K562 (cell line): ENCODE data around the gene ERC2.

Source experiments
- ATF3 ChIP-seq, 2 experiments: fragments of 450-650 bp in 1 of 2; sonication (generic) in 1 of 2; formaldehyde crosslinking in 1 of 2; IDR thresholded peaks in 1 of 2; conservative IDR thresholded peaks in 1 of 2; 2 replicates each; pipeline versions ENCODE4 v1.6.1 to v1.8.1; 2016 to 2023; ENCODE audit warnings: mild to moderate bottlenecking in 2 of 2, moderate library complexity in 2 of 2, inconsistent platforms in 1 of 2, missing genetic modification reagents in 1 of 2
- ELF1 ChIP-seq: fragments of 200-800 bp; sonication (Bioruptor generic); IDR thresholded peaks from 2 replicates; pipeline ENCODE4 v1.6.1; 2016; ENCODE audit warnings: missing genetic modification characterization, missing compliant biosample characterization
- FUS ChIP-seq: fragments of 200-400 bp; formaldehyde crosslinking; optimal IDR thresholded peaks from 2 replicates; pipeline ENCODE3; 2017; ENCODE audit warnings: low read depth, low read length
- JUN ChIP-seq, 2 experiments: sonication (generic) in 1 of 2; formaldehyde crosslinking in 1 of 2; IDR thresholded peaks; 2 replicates each; pipeline versions ENCODE4 v1.6.1 to v1.8.0; 2012 to 2022; ENCODE audit warnings: borderline replicate concordance in 2 of 2, mild to moderate bottlenecking in 2 of 2, improper control_type of control experiment in 1 of 2, low read depth in 1 of 2, low read length in 1 of 2, missing genetic modification reagents in 1 of 2
- TEAD4 ChIP-seq, 2 experiments: sonication (generic) in 1 of 2; formaldehyde crosslinking in 1 of 2; IDR thresholded peaks; 2 replicates each; pipeline versions ENCODE4 v1.6.1 to v1.8.0; 2012 to 2022; ENCODE audit warnings: borderline replicate concordance in 1 of 2, inconsistent platforms in 1 of 2, low read length in 1 of 2, mild to moderate bottlenecking in 1 of 2, missing genetic modification reagents in 1 of 2

- no peak for TF ChIP-seq ATF3 (IDR thresholded peaks at IDR 0.05)
- TF ChIP-seq ATF3 (CRISPR knock-in tag; conservative IDR thresholded peaks at IDR 0.05) = no peak
- no peak for TF ChIP-seq FUS
- TF ChIP-seq ELF1 (tag) = no peak
- TF ChIP-seq JUN (IDR thresholded peaks at IDR 0.05; ENCODE audit: borderline replicate concordance, low read depth, low read length) = no peak
- TF ChIP-seq JUN (CRISPR knock-in tag; IDR thresholded peaks at IDR 0.05; ENCODE audit: borderline replicate concordance) = no peak
- no peak for TF ChIP-seq TEAD4 (IDR thresholded peaks at IDR 0.05; ENCODE audit: low read length)
- no peak for TF ChIP-seq TEAD4 (CRISPR knock-in tag; IDR thresholded peaks at IDR 0.05; ENCODE audit: borderline replicate concordance)
Measured at GRCh38 chr3:55507808-55508207, 960.5 kb downstream of the ERC2 start.
